Uterus (tissue), 2 donors: ENCODE measurements around the gene TMEM169.

ENCODE experiments used
- CTCF ChIP-seq, 4 experiments: fragments of 200-600 bp in 2 of 4; fragments of 450-650 bp in 2 of 4; sonication (generic) in 2 of 4; IDR thresholded peaks; one replicate each; pipeline ENCODE4 v1.5.1; 2016 to 2019; ENCODE audit warnings: antibody characterized with exemption in 4 of 4, mild to moderate bottlenecking in 2 of 4, moderate library complexity in 1 of 4
- POLR2A ChIP-seq, 2 donors: fragments of 450-650 bp; IDR thresholded peaks; one replicate each; pipeline ENCODE4 v1.6.1; 2016; ENCODE audit warnings: antibody characterized with exemption in 2 of 2, mild to moderate bottlenecking in 1 of 2, moderate library complexity in 1 of 2

GRCh38 chr2:216090369-216090786 lies 8.7 kb downstream of the TMEM169 start:
- TF ChIP-seq POLR2A (IDR thresholded peaks at IDR 0.05) = no peak
- no peak for TF ChIP-seq CTCF (IDR thresholded peaks at IDR 0.05)
